GM19467 (cell line): ENCODE data around the gene NDE1.
"Not testable (repeated sequence)": the region's sequence is repeated elsewhere in the genome, so short reads cannot be mapped to it uniquely, and the experiment has no call there.

Source experiments
- ATAC-seq: cut with Tn5 transposase; IDR thresholded peaks from one replicate; pipeline ENCODE4 v1.9.1; 2021; ENCODE audit warnings: mild to moderate bottlenecking, moderate library complexity; ENCODE audit not compliant: unreplicated experiment

Gene NDE1, protein sequence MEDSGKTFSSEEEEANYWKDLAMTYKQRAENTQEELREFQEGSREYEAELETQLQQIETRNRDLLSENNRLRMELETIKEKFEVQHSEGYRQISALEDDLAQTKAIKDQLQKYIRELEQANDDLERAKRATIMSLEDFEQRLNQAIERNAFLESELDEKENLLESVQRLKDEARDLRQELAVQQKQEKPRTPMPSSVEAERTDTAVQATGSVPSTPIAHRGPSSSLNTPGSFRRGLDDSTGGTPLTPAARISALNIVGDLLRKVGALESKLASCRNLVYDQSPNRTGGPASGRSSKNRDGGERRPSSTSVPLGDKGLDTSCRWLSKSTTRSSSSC

DNA sequence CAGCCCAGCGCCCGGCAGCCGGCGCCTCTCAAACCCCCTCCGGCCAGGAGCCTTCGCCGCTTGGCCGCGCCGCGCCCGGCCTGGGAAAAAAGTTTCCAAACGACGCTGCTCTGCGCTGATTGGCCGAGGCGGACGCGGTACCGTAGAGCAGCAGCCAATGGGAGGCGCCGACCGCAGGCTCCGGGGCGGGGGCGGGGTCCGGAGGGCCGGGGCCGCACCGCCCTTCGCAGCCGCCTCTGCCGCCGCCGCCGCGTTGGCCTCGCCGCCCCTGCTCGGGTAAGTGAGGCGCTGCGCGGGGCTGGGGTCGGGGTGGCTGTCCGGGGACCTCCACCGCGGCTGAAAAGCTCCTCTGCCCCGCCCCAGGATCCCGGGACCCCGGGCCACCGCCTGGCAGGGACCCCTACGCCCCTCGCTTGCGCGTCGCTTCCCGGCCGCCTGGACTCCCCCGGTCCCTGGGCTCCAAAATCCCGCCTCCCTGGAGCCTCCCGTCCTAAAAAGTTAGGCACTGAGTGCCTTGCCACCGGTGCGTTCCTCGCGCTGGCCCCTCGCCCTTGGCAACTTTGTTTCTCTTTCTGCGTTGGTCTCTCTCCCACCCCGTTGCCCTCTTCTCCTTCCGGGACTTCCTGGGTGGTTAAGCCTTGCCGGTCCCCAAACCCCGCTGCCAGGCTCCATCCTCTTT, at the start of gene NDE1:
NDE1 (plus strand) TSS at position 227 of the 679 bp plus-strand sequence. CDS start 14,534 bp downstream, outside the sequence.
- ATAC-seq = peak; percentile 65

DNA sequence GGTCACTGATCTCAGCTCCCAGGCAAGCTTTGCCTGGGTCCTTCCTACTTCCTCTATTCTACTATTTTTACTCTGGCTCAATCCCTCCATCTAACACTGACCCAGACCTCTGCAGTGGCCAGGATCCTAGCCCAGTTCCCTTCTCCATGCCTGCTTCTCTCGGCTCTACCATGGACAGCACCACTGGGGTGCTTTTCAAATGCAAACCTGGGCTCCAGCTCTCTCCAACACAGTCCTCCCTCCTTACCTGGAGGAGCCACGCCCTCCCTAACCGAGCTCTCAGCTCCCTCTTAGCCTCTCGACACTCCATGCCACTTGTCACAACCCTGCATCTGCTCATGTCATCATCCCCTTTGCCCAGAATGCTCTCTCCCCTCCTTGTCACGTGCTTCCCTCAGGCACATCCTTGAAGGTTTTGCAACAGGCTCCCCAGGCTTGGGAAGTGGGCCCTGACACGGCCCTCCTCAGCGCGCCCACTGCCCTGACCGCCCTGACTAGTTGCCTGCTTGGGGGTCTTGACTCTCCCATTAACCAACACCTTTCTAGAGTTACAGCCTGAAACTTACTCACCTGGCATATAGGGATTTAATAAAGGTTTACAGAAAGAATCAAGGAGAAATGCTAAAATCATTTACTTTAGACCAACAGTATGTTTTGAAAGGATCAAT, 48.7 kb upstream of the NDE1 start:
- no peak for ATAC-seq

DNA sequence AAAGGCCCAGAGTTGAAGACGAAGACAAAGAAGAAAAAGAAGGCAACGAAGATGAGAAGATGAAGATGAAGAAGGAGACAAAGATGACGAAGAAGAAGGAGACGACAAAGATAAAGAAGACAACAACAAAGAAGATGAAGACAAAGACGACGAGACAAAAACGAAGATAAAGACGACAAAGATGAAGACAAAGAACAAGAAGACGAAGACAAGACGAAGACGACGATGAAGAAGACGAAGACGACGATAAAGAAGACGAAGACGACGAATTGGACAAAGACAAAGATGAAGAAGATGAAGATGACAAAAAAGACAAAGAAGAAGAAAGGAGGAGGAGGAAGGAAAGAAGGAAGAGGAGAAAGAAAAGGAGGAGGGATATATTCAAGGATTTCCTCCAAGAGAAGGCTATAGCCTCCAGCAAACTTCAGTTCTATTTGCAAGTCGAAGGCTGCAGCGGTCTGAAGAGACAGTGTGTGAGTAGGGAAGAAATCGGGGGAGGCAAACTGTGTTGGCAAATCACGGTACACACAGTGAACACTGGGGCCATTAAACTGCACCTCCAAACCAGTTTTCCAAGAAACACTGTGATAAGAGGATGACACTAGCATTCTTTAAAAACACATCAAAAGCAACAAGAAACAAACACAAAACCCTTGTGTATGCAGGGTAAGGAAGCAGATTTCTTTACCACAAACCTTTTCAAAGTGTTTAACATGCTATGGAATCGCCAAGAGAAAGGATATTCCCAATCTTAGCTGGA, 47.6 kb upstream of the NDE1 start:
- no peak for ATAC-seq

DNA sequence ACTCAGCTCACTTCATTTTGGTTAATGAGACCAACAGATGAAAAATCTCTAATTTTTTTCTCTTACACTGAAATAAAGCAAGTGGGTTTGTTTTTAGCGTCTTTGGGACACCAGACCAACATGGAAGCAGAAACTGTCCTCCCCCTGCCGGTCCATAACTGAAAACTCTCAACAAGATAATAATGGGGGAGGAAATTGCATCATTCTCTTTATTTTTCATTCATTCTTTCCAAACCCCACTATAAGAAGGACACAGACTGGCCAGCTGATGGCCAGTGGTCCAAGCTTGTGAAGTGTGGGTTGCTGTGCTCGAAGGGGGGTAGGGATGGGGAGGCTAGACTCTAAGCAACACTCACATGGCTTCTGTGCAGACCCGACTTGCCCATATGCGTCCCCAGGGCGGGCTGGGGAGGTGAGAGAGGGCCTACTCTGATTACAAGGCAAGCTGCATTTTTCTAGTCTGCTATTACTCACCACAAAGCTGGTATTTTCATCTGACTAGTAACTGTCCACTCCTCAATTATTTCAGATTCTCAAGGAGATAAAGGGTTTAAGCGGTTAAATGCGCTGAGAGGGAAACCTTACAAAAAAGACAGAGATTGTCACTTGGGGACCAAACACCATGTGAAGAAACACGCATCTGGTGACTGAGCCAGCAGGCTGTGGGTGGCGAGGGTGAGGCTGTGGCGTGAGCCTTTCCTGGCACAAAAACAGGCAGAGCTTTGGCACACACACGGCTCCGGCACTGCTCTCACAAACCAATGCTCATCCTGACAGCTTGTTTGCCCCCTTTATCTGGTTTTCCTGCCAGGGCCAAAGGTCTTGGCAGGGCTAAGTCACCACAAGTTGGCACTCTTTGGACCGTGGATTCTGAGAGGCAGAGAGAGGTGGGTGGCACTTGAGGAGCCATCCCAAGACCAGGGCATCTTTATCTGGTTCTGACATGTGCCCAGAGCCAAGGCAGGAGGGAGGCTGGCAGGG, 45.3 kb upstream of the NDE1 start:
- ATAC-seq = no peak

DNA sequence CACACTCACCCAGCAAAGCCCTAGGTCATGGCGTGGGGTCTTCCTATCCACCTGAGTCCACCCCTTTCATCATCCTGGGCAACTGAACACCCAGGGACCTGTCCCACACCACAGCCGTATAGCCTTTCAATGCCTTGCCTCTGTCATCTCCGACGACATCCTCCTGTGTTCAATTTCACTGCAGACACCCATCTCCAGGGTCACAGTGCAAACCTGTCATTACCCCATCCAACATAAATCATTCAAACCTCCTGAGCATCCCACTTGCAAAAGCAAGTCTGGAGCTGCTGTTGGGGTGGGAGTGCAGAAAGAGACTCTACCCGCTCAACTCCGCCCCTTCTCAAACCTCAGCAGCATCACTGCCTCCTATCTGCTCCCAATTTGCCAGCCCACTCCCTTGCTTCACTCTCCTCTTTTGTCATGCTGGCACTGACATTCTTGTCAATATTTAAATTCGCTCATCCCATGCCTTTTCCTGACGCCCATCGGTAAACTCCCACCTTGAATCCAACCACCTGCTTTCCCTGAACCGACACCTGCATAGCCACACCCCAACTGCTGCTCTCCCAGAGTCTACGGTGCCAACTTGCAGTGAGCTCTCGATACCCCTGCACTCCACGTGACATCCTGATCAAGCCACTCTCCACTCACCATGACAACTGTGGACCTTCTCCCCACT, 44.1 kb upstream of the NDE1 start:
- no peak for ATAC-seq

DNA sequence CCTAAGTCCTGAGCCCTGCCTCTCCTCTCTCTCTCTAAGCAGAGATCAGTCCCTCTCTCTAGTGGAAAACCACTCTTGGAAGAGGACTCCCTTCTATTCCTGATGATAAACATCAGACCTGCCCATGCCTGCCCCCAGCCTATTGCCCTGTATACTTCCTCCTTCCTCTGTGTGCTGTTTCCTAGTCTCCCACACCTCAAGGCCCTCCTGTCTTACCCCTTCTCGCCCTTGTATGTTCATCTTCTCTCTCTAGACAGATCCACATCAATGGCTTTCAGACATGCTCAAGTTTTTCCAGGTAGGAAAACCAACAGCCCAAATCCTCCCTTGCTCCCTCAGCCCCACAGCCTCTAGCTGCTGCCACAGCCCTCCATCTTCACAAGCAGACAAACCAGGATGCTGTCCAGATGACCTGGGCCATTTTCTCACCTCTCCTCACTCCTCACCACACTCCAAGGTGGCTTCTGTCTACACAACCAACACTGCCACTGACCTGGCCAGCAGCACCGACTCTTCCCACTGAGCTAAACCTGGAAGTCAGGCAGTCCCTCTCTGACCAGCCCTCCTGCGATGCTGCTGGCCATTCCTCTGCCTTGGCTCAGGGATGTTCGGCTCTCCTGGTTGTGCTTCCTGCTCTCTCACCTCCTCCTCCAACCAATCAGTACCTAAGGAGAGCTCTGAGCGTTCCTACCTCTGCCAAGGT, 43.4 kb upstream of the NDE1 start:
- ATAC-seq = no peak

DNA sequence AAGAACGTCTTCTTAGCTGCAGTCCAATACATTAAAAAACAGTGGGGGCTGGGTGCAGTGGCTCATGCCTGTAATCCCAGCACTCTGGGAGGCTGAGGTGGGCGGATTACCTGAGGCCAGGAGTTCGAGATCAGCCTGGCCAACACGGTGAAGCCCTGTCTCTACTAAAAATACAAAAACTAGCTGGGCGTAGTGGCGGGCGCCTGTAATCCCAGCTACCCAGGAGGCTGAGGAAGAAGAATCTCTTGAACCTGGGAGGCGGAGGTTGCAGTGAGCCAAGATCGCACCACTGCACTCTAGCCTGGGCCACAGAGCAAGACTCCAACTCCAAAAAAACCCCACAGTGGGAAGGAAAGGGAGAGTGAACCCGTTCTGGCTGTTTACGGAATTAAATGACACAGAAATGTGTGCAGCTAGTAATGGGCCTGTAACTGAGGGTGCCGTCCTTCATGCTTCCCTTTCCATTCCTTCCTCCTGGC, 42.8 kb upstream of the NDE1 start:
- not testable (repeated sequence) for ATAC-seq

DNA sequence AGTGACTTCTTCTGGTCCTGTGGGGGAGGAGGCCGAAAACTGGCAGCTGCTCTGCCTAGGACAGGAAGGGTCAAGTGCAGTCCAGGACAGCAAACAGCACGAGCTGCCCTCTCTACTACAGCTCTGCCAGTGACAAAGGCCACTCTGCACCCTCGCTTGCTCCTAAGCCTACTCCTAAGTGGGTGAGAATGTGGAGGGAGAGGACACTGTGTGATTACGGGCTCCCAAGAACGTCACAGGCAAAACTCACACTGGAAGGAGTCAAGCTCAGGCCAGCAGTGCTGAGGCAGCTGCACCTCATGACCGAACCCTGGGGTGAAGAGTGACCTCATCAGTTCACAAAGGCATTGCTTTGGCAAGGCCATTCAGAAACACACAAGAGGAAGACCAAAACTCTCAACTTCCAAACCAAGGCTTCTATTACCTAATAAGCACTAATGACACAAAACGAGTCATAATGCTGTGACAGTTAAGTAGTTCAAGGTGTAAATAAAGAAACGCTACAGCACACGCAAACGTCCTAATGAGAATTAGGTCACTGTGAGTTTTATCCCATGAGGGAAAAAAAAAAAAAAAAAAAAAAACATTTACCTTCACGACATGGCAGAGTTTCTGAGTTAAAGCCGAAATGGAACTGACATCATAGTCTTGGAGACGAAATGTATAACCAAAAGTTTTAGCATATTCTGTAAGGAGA, 42.2 kb upstream of the NDE1 start:
- no peak for ATAC-seq

DNA sequence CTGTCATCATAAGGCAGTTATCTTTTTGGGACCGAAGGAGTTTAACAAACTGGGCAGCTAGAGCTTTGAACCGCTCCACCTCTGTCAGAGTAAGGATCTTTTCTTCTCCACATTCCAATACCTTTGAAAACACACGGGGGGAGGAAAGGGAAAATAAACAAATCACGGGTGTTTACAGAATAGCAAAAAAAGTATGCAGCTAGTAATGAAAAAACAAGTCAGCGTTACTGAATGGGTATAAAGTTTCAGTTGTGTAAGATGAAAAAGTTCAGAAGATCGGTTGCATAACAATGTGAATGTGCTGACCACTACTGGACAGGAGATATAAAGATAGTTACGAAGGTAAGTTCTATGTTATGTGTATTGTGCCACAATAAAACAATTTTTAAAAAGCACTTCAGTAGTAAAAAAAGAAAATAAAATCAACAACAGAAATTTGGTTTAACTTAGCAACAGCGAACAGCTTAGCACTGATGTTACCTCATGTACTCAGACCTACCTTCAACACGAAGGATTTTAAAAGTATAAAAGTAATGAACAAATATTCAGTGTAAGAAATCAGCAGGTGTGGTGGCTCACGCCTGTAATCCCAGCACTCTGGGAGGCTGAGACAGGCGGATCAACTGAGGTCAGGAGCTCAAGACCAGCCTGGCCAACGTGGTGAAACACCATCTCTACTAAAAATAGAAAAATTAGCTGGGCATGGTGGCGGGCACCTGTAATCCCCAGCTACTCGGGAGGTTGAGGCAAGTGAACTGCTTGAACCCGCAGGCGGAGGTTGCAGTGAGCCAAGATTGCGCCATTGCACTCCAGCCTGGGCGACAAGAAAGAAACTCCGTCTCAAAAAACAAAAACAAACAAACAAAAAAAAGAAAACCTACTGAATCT, 41.4 kb upstream of the NDE1 start:
- ATAC-seq = no peak

DNA sequence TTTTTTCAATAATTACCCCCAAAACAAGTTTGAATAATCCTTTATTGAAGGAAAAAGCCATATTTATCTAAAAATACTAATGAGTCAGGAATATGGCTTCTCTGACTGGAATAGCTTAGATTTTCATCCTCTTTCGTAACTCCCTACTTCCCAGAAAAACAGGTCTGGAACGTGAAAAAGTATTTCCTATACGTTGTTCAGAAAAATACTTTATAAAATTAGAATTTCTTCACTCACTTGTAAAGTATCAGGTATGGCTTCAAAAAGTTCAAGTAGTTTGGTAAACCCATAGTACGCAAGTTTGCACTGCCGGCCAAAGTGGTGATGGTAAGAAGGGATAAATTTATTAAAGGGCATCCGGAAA, 40.8 kb upstream of the NDE1 start:
- no peak for ATAC-seq

DNA sequence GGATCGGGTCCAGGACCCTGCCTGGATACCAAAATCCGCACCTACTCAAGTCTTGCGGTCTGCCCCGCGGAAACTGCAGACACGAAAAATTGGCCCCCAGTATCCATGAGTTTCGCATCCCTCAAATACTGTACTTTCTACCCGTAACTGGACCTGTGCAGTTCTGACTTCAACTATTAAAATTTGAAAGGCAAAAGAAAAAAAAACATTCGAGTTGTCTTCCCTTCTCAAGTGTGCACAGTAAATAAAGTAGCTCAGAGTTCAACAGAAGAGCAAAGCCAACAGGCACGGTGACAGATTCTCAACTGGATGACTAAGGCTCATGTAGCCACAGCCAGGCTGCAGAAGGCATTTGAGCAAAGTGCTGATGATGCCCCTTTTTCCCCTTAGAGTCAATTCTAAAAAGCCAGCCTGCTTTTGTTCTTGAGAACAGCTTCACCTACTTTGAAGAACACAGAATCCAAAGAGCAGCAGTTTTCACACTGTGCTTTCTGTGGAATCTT, 39.6 kb upstream of the NDE1 start:
- no peak for ATAC-seq

DNA sequence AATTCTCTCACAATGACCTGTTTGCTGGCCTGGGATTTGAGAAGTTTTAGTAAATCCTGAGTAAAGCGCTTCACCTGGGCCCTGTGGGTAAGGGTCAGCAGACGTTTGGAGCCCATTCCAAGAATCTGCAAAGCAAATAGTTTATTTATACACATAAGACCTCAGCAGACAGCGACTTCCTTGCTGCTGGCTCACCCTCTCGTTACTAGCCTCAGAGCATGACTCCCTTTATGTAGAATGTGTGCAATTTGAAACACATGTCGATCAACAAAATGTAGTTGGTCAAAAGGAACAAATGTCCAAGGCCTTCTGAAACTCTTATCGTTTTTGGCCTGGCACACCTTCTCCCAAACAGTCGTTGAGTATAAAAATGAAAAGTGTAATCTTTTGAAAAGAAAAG, 38.4 kb upstream of the NDE1 start:
- no peak for ATAC-seq

DNA sequence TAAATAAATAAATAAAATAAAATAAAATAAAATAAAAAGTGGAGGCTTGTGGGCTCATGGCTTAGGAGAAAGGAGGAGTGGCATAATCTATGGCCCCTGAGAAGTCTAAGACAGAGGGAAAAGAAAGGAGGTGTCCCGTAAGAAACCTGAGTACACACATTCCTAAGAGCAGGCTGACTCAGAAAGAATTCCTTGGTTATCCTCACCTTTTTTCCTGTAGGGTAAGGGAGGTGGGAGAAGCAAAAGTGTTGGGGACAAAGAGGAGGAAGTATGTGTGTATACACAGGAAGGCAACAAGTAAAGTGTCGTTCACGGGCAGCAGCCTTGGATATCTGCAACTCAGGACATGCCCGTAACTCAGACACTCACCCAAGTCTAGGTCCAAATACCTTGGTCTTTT, 36.4 kb upstream of the NDE1 start:
- no peak for ATAC-seq

DNA sequence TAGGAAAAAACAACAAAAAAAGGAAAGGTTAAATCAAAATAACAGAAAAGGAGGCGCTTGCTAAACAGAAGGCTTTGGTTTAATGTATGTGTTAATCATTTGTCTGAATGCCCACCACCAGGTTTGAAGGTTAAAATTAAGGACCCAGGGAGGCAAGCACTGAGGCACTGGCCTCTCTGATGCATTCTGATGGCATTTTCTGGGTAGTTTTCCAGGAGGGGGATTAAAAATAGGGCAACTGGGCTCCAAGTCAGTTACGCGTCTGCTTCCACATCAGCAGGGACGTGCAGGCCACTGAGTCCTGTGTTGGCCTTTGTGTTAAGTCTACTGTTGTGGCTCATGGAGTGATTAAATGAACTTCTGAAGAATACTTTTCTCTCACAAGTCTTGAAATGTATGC, 34.0 kb upstream of the NDE1 start:
- ATAC-seq = no peak

DNA sequence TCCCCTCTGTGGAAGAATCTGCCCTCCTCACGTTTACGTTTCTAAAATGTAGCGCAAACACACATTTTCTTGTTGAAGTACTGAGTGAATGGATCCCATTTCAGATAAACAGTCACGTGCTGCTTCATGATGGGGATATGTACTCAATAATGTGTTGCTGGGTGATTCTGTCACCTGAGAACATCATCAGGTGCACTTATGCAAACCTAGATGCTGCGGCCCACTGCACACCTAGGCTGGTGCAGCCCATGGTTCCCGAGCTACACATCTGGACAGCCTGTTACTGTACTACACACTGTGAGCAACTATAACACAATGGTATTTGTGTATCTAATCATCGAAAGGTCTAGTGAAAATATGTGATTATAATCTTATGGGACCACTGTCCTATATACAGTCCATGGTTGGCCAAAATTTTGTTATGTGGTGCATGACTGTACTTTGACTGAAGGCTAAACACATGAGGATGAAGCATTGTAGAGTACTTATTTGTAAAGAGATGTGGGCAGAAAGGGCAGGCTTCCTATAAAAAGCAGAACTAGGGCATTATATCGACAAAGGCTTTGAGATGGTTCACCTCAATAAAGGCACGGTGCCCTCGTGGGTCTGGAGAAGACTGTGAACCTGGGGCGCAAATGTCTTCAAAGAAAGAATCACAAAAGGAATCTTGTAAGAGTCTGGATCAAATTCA, 33.4 kb upstream of the NDE1 start:
- ATAC-seq = no peak

DNA sequence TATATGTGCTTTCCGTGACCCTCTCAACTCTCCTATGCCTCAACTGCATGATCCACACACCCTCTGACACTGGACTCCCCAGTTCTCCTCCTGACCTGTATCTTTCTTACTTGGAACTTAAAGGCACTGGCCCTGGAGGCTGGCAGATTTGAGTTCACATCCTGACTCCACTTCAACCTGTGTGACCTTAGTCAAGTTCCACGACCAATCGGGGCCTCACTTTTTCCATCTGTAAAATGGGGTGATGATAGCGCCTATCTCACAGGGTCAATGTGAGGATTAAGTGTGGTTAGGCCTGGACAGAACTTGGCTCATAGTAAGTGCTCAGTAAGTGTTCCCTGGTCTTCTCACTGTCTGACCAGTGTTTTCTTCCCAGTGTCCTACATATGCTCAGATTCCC, 32.1 kb upstream of the NDE1 start:
- no peak for ATAC-seq

DNA sequence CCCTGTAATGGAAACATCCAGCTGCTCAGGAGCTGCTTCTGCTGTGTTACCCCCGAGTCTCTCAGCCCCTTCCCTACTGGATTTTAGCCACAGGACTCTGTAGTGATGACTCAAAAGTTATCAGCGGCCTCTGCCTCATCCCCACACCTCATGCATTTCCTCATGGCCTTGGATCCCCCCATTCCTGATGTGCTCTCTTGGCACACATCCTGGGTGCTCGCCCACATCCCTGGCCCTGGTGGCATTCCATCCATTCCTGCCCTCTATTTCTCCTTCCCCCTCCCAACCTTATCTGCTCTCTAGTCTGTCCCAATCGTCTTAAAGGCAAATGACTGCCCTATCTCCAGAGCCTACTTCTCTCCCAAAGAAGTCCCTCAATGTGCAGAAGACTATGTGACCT, 31.7 kb upstream of the NDE1 start:
- ATAC-seq = no peak
